ENCODE measurements around the gene CPAMD8. TPM values are rescaled to one million over a fixed set of nuclear protein-coding genes. Genes with fewer than 3 reads are reported as not detected.

The CPAMD8 gene
- total and polyA plus RNA-seq, 9 of the 15 experiments (the other 6 are each of a cell fraction or from before 2014, with no cell fraction given) = 0.20 to 2.1 (median 1.3) TPM

GRCh38 chr19:16945364-16945714 lies 81.3 kb downstream of the CPAMD8 start:
- BruUV-seq (replicated peaks) = no TSS peak
- POLR2A ChIA-PET = interaction anchor here (0.7 kb wide), 1 partner anchor 13 kb away, joined by 3 read pairs; no protein-coding TSS in a partner anchor
- H3K9ac ChIP-seq (ENCODE audit: insufficient read depth in 1 of 2, low read depth in 2 of 2, low read length in 2 of 2) = no peak overlapping the region
- CTCF ChIA-PET (ENCODE audit: low intra/inter-chr PET ratio) = no interaction called here
- H3K9me3 ChIP-seq (replicated peaks; ENCODE audit: control insufficient read depth, insufficient read depth, low read depth, low read length) = no peaks in the 10 kb centered on the region
- H2AFZ ChIP-seq (ENCODE audit: low read depth, low read length) = peak overlapping the region; percentile 74
- in situ Hi-C loops (cut with MboI) = no loop called here
- H3K9me1 ChIP-seq (ENCODE audit: control insufficient read depth, insufficient read depth, low read length) = no peaks in the 10 kb centered on the region
- DNase-seq (ENCODE audit: extremely low read depth in 1 of 4, low spot score in 3 of 4) = peak in 2 of 4 experiments; percentile 3 to 5
- peaks cover 2 to 24% of the 10 kb centered on the region in 2 experiments; a peak in 3 of 5 replicates for H3K27me3 ChIP-seq (ENCODE audit: control insufficient read depth in 2 of 2, insufficient read depth in 2 of 2, low read length in 2 of 2)
- H4K20me1 ChIP-seq (replicated peaks; ENCODE audit: control insufficient read depth, insufficient read depth, low read length) = no peaks in the 10 kb centered on the region
- 24% methylated on average over 11 of the region's 11 CpGs for WGBS (ENCODE audit: insufficient coverage, low coverage, missing lambda C conversion rate)
- H3K4me3 ChIP-seq = no peak overlapping the region
- intact Hi-C loops (cut with micrococcal nuclease) = no loop called here
- H3K79me2 ChIP-seq (ENCODE audit: control insufficient read depth, insufficient read depth, low read length) = no peaks in the 10 kb centered on the region
- no peak for ATAC-seq
- H3K36me3 ChIP-seq (ENCODE audit: control insufficient read depth, insufficient read depth, low read length) = no peaks in the 10 kb centered on the region
- no peak for FAIRE-seq
- peaks cover 2 to 3% of the 10 kb centered on the region in 2 experiments; a peak in 4 of 5 replicates for H3K4me1 ChIP-seq (replicated peaks in 1 of 2; ENCODE audit: control insufficient read depth in 2 of 2, insufficient read depth in 2 of 2, low read length in 2 of 2)
- no peak overlapping the region for H3K27ac ChIP-seq (ENCODE audit: extremely low read depth, low read depth, low read length)
- no peak overlapping the region; the same call in 1 of the 2 replicates for H3K4me2 ChIP-seq (ENCODE audit: insufficient read depth, low read length)
- TF ChIP-seq USF2 (CRISPR knock-in tag; IDR thresholded peaks at IDR 0.05) (no peak), GMEB1 (CRISPR knock-in tag; IDR thresholded peaks at IDR 0.05) (no peak), ZNF79 (CRISPR knock-in tag; IDR thresholded peaks at IDR 0.05; ENCODE audit: low read depth) (no peak), ZMIZ1 (IDR thresholded peaks at IDR 0.05; ENCODE audit: low read depth in 2 of 2, low read length in 2 of 2) (no peak), RBM39 (optimal IDR thresholded peaks at IDR 0.05; ENCODE audit: low read depth, low read length) (no peak), VEZF1 (CRISPR knock-in tag; IDR thresholded peaks at IDR 0.05) (no peak), MIER1 (IDR thresholded peaks at IDR 0.05; ENCODE audit: low read depth) (no peak), ZBTB33 (CRISPR knock-in tag; IDR thresholded peaks at IDR 0.05) (no peak), KLF6 (CRISPR knock-in tag; IDR thresholded peaks at IDR 0.05; ENCODE audit: borderline replicate concordance) (no peak), NFYB (IDR thresholded peaks at IDR 0.05; ENCODE audit: extremely low read depth, insufficient read length) (no peak), HLTF (IDR thresholded peaks at IDR 0.05) (no peak), ELF2 (CRISPR knock-in tag; IDR thresholded peaks at IDR 0.05) (no peak), MCM5 (IDR thresholded peaks at IDR 0.05; ENCODE audit: low read depth) (no peak), HCFC1 (IDR thresholded peaks at IDR 0.05; ENCODE audit: low read depth, low read length) (no peak)
